Motor neuron (in vitro differentiated cells): ENCODE data around the gene SH2D3A. TPM values are rescaled to one million over a fixed set of nuclear protein-coding genes. Genes with fewer than 3 reads are reported as not detected.
A peak's percentile ranks its signal among the peaks of the same experiment; 100 is the strongest.

ENCODE experiments used
- ATAC-seq, 8 experiments: fragments of 200-7000 bp; cut with Tn5 transposase; replicated peaks in 6 of 8; 2 replicates each; pipeline ENCODE4 v1.8.0; 2021; ENCODE audit warnings: mild to moderate bottlenecking in 8 of 8, moderate library complexity in 8 of 8
- H3K27ac ChIP-seq, 2 donors: fragments of 250-450 bp; sonication (Bioruptor Pico); 2 replicates each; pipeline ENCODE4 v1.9.0; 2021; ENCODE audit warnings: antibody characterized with exemption in 2 of 2, mild to moderate bottlenecking in 2 of 2, moderate library complexity in 1 of 2
- H3K4me1 ChIP-seq, 2 donors: fragments of 250-450 bp; sonication (Bioruptor Pico); replicated peaks in 1 of 2; 2 replicates each; pipeline ENCODE4 v1.6.1; 2021; ENCODE audit warnings: antibody characterized with exemption in 2 of 2, mild to moderate bottlenecking in 2 of 2, moderate library complexity in 1 of 2
- H3K4me3 ChIP-seq, 5 donors: fragments of 250-450 bp; sonication (Bioruptor Pico); 2 replicates each; pipeline ENCODE4 v1.9.0; 2021; ENCODE audit warnings: antibody characterized with exemption in 5 of 5, mild to moderate bottlenecking in 5 of 5, moderate library complexity in 4 of 5
- WGBS, 10 experiments: fragments of 450-650 bp; shearing (Covaris generic); methylation state at CpG; one replicate each; pipeline ENCODE4 v1.0.0; 2022; 5-methylcytosine and 5-hydroxymethylcytosine counted together
- in situ Hi-C, 9 experiments: fragments of 400-800 bp; cut with MboI; loops; one replicate each; pipeline ENCODE4 v1.15.0; 2021; ENCODE audit warnings: low sequenced_read_pairs in 9 of 9, low pct_unique_long_range_greater_than_20kb in 2 of 9; ENCODE audit not compliant: unreplicated experiment in 9 of 9
- total RNA-seq, 8 experiments: library from RNA; unstranded; fragments of 300-600 nt; gene quantifications; 2 replicates each; pipeline versions ENCODE4 v1.2.3 to v1.2.4, GENCODE V29; 2022

The SH2D3A gene
- total RNA-seq, 8 experiments from 2014 or later: 0.07 to 3.1 (median 0.29) TPM

DNA sequence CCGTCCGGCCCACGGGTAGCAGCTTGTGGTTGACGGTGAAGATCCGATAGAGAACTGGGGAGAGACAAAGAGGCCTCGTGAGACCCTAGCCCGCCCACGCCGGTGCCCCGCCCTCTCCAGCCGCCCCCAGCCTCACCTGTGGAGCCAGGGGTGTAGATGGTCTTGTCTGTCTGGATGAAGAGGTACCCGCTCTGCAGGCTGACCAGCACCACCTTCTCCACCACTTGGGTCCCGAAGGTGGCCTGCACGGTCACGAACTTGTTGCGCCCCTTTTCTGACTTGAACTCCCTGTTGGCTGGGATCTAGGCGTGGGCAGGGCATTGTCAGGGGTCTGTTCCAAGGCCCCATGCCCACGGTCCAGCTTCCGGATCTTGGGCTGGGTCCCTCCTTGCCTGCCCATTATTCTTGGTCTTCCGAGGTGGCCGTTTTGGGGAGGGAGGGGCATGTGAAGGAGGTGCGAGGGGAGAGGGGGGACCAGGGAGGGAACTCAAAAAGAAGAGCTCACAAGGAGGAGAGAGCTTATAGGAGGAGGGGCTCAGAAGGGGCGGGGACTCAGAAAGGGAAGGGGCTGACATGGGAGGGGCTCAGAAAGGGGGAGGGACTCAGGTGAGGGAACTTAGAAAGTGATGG is 49.0 kb downstream of the SH2D3A start:
- ATAC-seq: peak in 1 of 8 experiments; percentile 13
- Histone ChIP-seq H3K27ac (no peak overlapping the region), H3K4me1 (peaks cover 0 to 2% of the 10 kb centered on the region in 2 donors), H3K4me3 (no peak overlapping the region)
- 0% methylated on average over 2 of the region's 23 CpGs; no CpG with 5 or more reads in 9 of the 10 experiments for WGBS, 10 experiments
- in situ Hi-C loops: no loop called here

DNA sequence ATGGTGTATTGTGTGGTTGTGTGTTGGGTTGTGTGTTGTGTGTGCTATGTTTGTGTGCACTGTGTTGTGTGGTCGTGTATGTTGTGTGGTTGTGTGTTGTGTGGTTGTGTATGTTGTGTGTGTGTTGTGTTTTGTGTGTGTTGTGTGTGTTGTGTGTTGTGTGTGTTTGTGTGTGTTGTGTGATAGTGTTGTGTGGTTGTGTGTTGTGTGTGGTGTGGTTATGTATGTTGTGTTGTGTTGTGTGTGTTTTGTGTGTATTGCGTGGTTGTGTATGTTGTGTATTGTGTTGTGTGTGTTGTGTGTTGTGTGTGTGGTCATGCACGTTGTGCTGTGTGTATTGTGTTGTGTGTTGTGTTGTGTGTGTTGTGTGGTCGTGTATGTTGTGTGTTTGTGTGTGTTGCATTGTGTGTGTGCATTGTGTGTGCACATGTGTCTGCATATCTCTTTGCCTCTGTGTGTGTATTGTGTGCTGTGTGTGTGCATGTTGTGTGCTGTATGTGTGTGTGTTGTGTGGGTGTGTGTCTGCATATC is 49.7 kb downstream of the SH2D3A start:
- Histone ChIP-seq H3K4me3 (no peak overlapping the region), H3K27ac (no peak overlapping the region), H3K4me1 (peaks cover 0 to 2% of the 10 kb centered on the region in 2 donors)
- WGBS, 10 experiments: 31 to 86% (median 62%) methylated on average over 1 to 4 of the region's 4 CpGs; no CpG with 5 or more reads in 1 of the 10 experiments
- in situ Hi-C loops: no loop called here
- no peak for ATAC-seq

DNA sequence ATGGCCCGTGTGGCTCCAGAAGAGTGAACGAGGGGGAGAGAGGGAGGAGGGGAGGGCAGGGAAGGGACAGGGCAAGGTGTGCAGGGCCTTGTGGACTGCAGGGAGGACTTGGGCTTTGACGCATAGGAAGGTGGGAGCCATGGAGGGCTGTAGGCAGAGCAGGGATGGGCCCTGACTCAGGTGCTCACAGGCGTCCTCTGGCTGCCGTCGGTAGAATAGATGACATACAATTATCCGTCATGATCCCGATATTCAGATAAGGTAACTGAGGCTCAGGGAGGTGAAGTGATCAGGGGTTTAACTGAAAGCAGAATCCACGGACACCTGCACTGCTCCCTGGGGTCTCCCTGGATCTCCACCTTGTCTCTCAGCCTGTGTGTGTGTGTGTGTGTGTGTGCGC is 50.2 kb downstream of the SH2D3A start:
- Histone ChIP-seq H3K4me1 (peaks cover 0 to 2% of the 10 kb centered on the region in 2 donors), H3K4me3 (no peak overlapping the region), H3K27ac (no peak overlapping the region)
- in situ Hi-C loops: no loop called here
- 50 to 86% methylated on average over 1 to 3 of the region's 10 CpGs; no CpG with 5 or more reads in 8 of the 10 experiments for whole genome bisulfite sequencing, 10 experiments
- ATAC-seq: no peak

DNA sequence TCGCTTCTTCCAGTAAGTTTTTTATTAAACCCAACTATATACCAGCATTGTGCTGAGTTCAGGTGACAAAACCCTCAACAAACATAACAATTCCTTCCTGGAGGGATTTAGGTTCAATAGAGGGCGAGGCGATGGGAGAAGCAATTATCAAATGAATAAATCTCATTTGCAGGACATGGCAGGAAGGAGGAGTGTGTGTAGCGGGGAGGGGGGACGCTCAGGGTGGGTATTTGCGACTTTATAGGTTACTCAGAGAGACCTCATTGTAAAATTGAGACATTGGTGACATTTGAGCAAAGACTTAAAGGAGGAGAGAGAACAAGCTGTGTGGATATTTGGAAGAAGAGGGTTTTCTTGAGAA is 50.6 kb downstream of the SH2D3A start:
- in situ Hi-C loops: no loop called here
- Histone ChIP-seq H3K4me1 (peaks cover 0 to 2% of the 10 kb centered on the region in 2 donors), H3K27ac (no peak overlapping the region), H3K4me3 (no peak overlapping the region)
- 33 to 100% (median 60%) methylated on average over 1 to 6 of the region's 6 CpGs for WGBS, 10 experiments
- ATAC-seq: no peak

DNA sequence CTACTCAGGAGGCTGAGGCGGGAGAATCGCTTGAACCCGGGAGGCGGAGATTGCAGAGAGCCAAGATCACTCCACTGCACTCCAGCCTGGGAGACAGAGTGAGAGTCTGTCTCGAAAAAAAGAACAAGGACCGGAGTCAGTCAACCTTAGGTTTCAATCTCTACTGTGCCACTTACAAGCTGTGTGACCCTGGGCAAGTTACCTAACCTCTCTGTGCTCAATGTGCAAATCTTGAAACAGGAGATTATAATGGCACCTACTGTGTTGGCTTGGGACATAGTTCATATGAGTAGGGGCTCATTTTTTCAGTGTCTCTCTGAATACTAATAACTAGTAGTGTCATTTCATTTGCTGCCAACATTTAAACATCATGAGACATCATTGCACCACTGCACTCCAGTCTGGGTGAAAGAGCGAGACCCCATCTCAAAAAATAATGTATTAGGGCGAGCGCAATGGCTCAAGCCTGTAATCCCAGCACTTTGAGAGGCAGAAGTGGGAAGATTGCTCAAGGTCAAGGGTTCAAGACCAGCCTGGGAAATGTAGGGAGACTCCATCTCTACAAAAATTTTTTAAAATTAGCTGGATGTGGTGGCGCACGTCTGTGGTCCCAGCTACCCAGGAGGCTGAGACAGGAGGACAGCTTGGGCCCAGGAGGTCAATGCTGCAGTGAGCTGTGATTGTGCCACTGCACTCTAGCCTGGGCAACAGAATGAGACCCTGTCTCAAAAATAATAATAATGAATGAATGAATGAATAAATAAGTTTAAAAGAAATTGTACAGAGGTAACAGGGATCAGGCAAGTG is 52.3 kb downstream of the SH2D3A start:
- peaks cover 0 to 2% of the 10 kb centered on the region in 2 donors for H3K4me1 ChIP-seq
- no peak overlapping the region for H3K4me3 ChIP-seq
- WGBS, 10 experiments: 25 to 100% (median 76%) methylated on average over 1 to 11 of the region's 11 CpGs; no CpG with 5 or more reads in 2 of the 10 experiments
- ATAC-seq: peak in 1 of 8 experiments; percentile 4
- in situ Hi-C loops: no loop called here
- H3K27ac ChIP-seq: no peak overlapping the region

DNA sequence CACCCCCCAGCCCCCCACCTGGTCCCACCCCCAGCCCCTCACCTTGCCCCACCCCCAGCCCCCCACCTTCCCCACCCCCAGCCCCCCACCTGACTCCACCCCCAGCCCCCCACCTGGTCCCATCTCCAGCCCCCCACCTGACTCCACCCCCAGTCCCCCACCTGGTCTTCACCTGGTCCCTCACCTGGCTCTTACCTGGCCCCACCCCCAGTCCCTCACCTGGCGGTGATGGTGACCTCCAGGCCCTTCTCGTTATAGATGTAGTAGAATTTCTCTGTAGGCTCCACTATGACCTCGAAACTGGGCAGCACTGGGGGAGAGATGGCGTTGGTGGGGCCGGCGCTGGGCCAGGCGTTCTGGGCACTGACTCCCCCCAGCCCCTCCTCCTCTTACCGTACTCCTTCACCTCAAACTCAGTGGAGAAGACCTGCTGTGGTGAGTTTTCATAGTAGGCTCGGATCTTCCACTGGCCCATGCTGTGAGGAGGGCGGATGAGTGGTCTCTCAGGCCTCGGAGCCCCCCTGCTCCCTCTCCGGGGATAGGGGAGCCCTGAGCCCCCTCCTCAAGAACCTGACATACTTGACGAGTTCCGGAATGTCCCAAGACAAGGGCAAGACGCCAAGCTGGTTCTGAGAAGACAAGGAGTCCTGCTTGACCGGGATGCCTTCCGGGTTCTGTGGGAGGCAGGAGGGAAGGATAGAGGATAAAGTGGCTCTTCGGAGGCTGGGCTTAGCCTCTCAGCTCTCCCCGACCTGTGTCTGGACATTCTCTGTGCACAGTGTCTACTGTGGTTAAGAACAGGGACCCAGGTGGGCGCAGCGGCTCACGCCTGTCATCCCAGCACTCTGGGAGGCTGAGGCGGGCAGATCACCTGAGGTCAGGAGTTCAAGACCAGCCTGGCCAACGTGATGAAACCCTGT is 53.2 kb downstream of the SH2D3A start:
- ATAC-seq: peak in 1 of 8 experiments; percentile 10
- in situ Hi-C loops: no loop called here
- peaks cover 0 to 2% of the 10 kb centered on the region in 2 donors for H3K4me1 ChIP-seq
- no peak overlapping the region for H3K4me3 ChIP-seq
- H3K27ac ChIP-seq: no peak overlapping the region
- 20 to 75% (median 60%) methylated on average over 1 to 4 of the region's 24 CpGs; no CpG with 5 or more reads in 5 of the 10 experiments for WGBS, 10 experiments

DNA sequence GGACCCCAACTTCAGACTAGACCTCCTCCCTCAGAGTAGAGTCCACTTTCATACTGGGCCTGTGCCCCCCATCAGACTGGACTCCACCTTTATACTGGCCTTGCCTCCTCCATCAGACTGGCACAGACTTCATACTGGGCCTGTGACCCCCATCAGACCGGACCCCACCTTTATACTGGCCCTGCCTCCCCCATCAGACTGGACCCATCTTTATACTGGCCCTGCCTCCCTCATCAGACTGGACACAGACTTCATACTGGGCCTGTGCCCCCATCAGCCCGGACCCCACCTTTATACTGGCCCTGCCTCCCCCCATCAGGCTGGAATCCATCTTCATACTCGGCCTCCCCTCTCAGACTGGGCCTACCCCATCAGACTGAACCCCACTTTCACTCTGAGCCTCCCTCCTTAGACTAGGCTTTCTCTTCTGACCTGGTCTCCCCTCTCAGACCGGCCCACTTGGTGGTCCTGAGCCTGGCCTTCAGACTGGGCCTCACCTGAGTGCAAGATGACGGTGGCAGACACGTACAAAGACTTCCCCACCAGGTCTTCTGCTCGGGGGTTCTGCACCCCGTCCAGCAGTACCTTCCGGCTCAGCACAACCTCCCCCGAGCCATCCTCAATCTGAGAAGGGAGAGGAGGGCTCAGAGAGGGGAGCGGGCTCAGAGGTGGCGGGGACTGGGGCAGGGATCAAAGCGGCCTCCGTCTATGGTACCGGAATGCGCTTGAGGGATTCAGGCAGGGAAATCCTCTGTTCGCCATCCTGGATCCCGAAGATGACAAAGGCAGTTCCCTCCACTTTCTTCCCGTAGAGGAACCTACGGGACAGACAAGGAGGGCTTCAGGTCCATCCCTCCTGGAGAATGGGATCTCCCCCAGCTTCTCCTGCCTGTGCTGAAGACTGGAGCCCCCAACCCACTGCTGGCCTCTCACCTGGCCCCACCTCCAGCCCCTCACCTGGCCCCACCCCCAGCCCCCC is 54.3 kb downstream of the SH2D3A start:
- ATAC-seq: no peak
- H3K27ac ChIP-seq: no peak overlapping the region
- WGBS, 10 experiments: 60 to 95% (median 69%) methylated on average over 1 to 5 of the region's 20 CpGs; no CpG with 5 or more reads in 7 of the 10 experiments
- no peaks in the 10 kb centered on the region for H3K4me1 ChIP-seq
- in situ Hi-C loops: no loop called here
- H3K4me3 ChIP-seq: no peak overlapping the region

DNA sequence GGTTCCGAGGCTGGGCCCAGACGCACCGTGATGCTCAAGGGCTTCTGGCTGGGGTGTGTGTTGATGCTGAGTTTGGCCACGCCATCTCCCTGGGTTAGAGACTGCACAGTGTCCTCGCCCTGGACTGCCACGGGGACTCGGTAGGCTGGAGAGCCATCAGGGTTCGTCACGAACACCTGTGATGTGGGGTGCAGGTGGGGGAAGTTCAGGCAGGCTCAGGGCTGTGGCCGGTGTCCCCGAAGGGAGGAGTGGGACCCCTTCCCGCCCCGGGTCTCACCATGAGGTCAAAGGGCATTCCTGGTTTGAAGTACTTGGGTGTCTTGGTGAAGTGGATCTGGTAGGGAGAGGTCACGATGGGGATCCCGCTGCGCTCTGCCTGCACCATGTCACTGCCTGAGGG is 55.0 kb downstream of the SH2D3A start:
- in situ Hi-C loops: no loop called here
- no peak overlapping the region for H3K4me3 ChIP-seq
- ATAC-seq: no peak
- H3K27ac ChIP-seq: no peak overlapping the region
- no peaks in the 10 kb centered on the region for H3K4me1 ChIP-seq
- 40 to 83% (median 77%) methylated on average over 1 to 6 of the region's 16 CpGs; no CpG with 5 or more reads in 7 of the 10 experiments for WGBS, 10 experiments

DNA sequence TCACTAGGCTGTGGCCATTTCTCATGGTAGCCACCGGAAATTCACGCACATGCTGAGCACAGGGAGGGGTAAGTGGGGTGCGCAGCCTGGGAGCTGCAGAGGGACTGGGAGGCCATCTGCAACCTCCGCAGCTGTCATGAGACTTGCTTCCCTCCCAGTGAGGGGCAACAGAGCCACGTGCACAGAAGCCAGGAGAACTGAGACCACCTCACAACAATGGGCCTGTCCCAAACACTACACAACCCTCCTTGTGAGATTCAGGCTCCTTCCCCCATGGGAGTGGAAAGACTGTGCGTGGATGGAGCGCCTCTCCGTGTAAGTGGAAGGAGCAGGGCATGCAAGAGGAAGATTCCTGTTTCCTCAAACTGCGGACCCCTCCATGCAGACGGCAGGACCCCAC is 55.6 kb downstream of the SH2D3A start:
- H3K27ac ChIP-seq: no peak overlapping the region
- in situ Hi-C loops: no loop called here
- H3K4me1 ChIP-seq: no peaks in the 10 kb centered on the region
- ATAC-seq: no peak
- 80 to 100% (median 93%) methylated on average over 1 to 3 of the region's 10 CpGs; no CpG with 5 or more reads in 6 of the 10 experiments for WGBS, 10 experiments
- H3K4me3 ChIP-seq: no peak overlapping the region

DNA sequence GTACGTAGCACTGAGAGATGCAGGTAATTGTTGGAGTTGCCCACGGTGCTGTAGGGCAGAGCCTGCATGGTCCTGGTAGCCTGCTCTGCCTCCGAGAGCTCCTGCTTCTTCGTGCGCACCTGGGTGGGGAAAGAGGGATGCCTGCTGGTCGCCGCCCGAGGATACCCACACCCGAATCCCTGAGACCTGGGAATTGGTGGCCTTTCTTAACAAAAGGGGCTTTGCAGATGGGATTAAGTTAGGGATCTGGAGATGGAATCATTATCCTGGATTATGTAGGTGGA is 56.2 kb downstream of the SH2D3A start:
- 40 to 89% (median 62%) methylated on average over 1 to 6 of the region's 9 CpGs; no CpG with 5 or more reads in 7 of the 10 experiments for WGBS, 10 experiments
- in situ Hi-C loops: no loop called here
- Histone ChIP-seq H3K4me1 (no peaks in the 10 kb centered on the region), H3K4me3 (no peak overlapping the region), H3K27ac (no peak overlapping the region)
- ATAC-seq: no peak

DNA sequence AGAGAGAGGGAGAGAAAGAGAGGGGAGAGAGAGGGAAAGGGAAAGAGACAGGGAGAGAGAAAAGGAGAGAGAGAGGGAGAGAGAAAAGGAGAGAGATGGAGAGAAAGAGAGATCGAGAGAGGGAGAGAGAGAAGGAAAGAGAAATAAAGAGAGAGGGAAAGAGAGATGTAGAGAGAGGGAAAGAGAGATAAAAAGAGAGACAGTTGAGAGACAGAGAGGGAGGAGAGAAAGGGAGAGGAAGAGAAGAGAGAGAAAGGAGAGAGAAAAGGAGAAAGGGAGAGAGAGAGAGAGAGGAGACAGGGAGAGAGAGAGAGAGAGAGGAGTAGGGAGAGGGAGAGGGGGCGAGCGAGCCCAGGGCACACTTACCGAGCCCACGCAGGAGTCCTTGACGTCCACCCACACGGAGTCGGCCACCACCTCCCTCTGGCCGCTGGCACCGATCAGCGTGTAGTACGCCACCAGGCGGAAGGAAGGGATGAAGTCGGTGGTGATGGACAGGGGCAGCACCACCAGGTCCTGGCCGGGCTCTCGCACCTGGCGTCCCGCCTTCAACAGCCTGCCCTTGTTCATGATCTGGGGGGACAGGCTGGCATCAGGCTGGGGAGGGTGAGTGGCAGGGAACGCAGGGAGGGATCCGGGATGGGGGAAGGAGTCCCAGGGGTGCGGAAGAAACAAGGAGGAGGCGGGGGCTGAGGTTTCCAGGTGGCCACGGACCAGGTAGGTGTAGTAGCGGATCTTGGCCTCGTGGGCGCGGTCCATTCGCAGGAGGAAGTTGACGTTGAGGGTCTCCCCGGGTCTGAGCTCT is 56.8 kb downstream of the SH2D3A start:
- Histone ChIP-seq H3K4me3 (no peak overlapping the region), H3K4me1 (no peaks in the 10 kb centered on the region), H3K27ac (no peak overlapping the region)
- no peak for ATAC-seq
- WGBS, 10 experiments: 11 to 87% (median 67%) methylated on average over 1 to 16 of the region's 30 CpGs; no CpG with 5 or more reads in 1 of the 10 experiments
- in situ Hi-C loops: no loop called here
